Mesenchymal stem cell (in vitro differentiated cells and primary cell): ENCODE results near the gene LTO1.
A peak's percentile ranks its signal among the peaks of the same experiment; 100 is the strongest.

Source experiments
- DNase-seq: peaks from one replicate; pipeline ENCODE4 v3.0.0-alpha.2; 2013
- H2AFZ ChIP-seq: one replicate; pipeline ENCODE4 v1.6.1; 2013; ENCODE audit warnings: low read depth, mild to moderate bottlenecking, control low read depth, inconsistent platforms, low read length, moderate library complexity
- H2AK5ac ChIP-seq: 2 replicates; pipeline ENCODE4 v1.6.1; 2013; ENCODE audit warnings: low read length, moderate library complexity, mild to moderate bottlenecking, inconsistent platforms; ENCODE audit not compliant: severe bottlenecking
- H2BK120ac ChIP-seq: one replicate; pipeline ENCODE4 v1.6.1; 2013; ENCODE audit warnings: low read depth, mild to moderate bottlenecking, inconsistent platforms, low read length, moderate library complexity
- H2BK12ac ChIP-seq, 2 experiments: one replicate each; pipeline ENCODE4 v1.6.1; 2013; ENCODE audit warnings: inconsistent platforms in 2 of 2, low read length in 2 of 2, mild to moderate bottlenecking in 2 of 2, moderate library complexity in 2 of 2, control low read depth in 1 of 2
- H2BK15ac ChIP-seq: one replicate; pipeline ENCODE4 v1.6.1; 2013; ENCODE audit warnings: mild to moderate bottlenecking, low read depth, inconsistent platforms; ENCODE audit not compliant: poor library complexity, severe bottlenecking
- H2BK5ac ChIP-seq: 2 replicates; pipeline ENCODE4 v1.6.1; 2013; ENCODE audit warnings: low read depth, mild to moderate bottlenecking, low read length, control low read depth, inconsistent platforms; ENCODE audit not compliant: poor library complexity, severe bottlenecking
- H3K14ac ChIP-seq, 2 experiments: one replicate each; pipeline ENCODE4 v1.6.1; 2013; ENCODE audit warnings: inconsistent platforms in 2 of 2, low read length in 2 of 2, control low read depth in 1 of 2, mild to moderate bottlenecking in 1 of 2, moderate library complexity in 1 of 2
- H3K18ac ChIP-seq, 2 experiments: one replicate each; pipeline ENCODE4 v1.6.1; 2013; ENCODE audit warnings: inconsistent platforms in 2 of 2, low read length in 2 of 2, control low read depth in 1 of 2, low read depth in 1 of 2, mild to moderate bottlenecking in 1 of 2
- H3K23ac ChIP-seq, 2 experiments: one replicate each; pipeline ENCODE4 v1.6.1; 2013; ENCODE audit warnings: inconsistent platforms in 2 of 2, low read length in 2 of 2, mild to moderate bottlenecking in 2 of 2, moderate library complexity in 2 of 2, control low read depth in 1 of 2
- H3K27ac ChIP-seq: 2 replicates; pipeline ENCODE4 v1.5.1; 2013; ENCODE audit warnings: mild to moderate bottlenecking, moderate library complexity, low read length, control low read depth, inconsistent platforms; ENCODE audit not compliant: poor library complexity, severe bottlenecking
- H3K27me3 ChIP-seq, 2 experiments: 2 replicates each; pipeline versions ENCODE4 v1.6.1 to v1.7.0; 2013; ENCODE audit warnings: low read length in 2 of 2, mild to moderate bottlenecking in 2 of 2, moderate library complexity in 2 of 2, control low read depth in 1 of 2, inconsistent platforms in 1 of 2; ENCODE audit not compliant: control insufficient read depth in 1 of 2, insufficient read depth in 1 of 2
- H3K36me3 ChIP-seq, 2 experiments: 2 replicates each; pipeline versions ENCODE4 v1.6.1 to v1.7.0; 2013; ENCODE audit warnings: low read length in 2 of 2, control low read depth in 1 of 2, inconsistent platforms in 1 of 2, low read depth in 1 of 2, mild to moderate bottlenecking in 1 of 2; ENCODE audit not compliant: insufficient read depth in 2 of 2, control insufficient read depth in 1 of 2
- H3K4ac ChIP-seq, 2 experiments: one replicate each; pipeline ENCODE4 v1.6.1; 2013; ENCODE audit warnings: inconsistent platforms in 2 of 2, low read length in 2 of 2, mild to moderate bottlenecking in 2 of 2, moderate library complexity in 2 of 2, control low read depth in 1 of 2, low read depth in 1 of 2
- H3K4me1 ChIP-seq: 2 replicates; pipeline ENCODE4 v1.6.1; 2013; ENCODE audit warnings: low read depth, low read length, control low read depth; ENCODE audit not compliant: control insufficient read depth, insufficient read depth
- H3K4me2 ChIP-seq: 2 replicates; pipeline ENCODE4 v1.6.1; 2013; ENCODE audit warnings: low read length, mild to moderate bottlenecking, inconsistent platforms; ENCODE audit not compliant: poor library complexity, severe bottlenecking
- H3K4me3 ChIP-seq, 2 experiments: 2 replicates each; pipeline versions ENCODE4 v1.5.1 to v1.7.0; 2013; ENCODE audit warnings: low read length in 2 of 2, mild to moderate bottlenecking in 2 of 2, control low read depth in 1 of 2, low read depth in 1 of 2; ENCODE audit not compliant: insufficient read depth in 1 of 2
- H3K79me1 ChIP-seq: replicated peaks from 2 replicates; pipeline ENCODE4 v1.6.1; 2013; ENCODE audit warnings: mild to moderate bottlenecking, control low read depth, low read length, inconsistent platforms; ENCODE audit not compliant: poor library complexity, severe bottlenecking
- H3K9ac ChIP-seq: 2 replicates; pipeline ENCODE4 v1.7.0; 2013; ENCODE audit warnings: mild to moderate bottlenecking, low read length, moderate library complexity
- H3K9me3 ChIP-seq: 2 replicates; pipeline ENCODE4 v1.7.0; 2013; ENCODE audit warnings: mild to moderate bottlenecking, low read length; ENCODE audit not compliant: control insufficient read depth
- H4K8ac ChIP-seq: one replicate; pipeline ENCODE4 v1.6.1; 2013; ENCODE audit warnings: inconsistent platforms, mild to moderate bottlenecking, low read length, moderate library complexity
- H4K91ac ChIP-seq: one replicate; pipeline ENCODE4 v1.6.1; 2013; ENCODE audit warnings: mild to moderate bottlenecking, low read length, inconsistent platforms
- WGBS: methylation state at CpG from one replicate; pipeline ENCODE4 v1.1.7; 2013; ENCODE audit warnings: mixed read lengths; 5-methylcytosine and 5-hydroxymethylcytosine counted together

The LTO1 gene

GRCh38 chr11:69700278-69701140 is 25.4 kb upstream of the LTO1 start:
- H2BK120ac ChIP-seq = no peak overlapping the region
- H3K18ac ChIP-seq = peak overlapping the region in 1 of 2 experiments; percentile 82
- no peak overlapping the region for H2AFZ ChIP-seq
- H3K4me2 ChIP-seq = peak overlapping the region; percentile 45
- WGBS = 13% methylated on average over 18 of the region's 20 CpGs
- H3K14ac ChIP-seq = peak overlapping the region in 1 of 2 experiments; percentile 71
- H3K4me1 ChIP-seq = peaks cover 36% of the 10 kb centered on the region
- H2AK5ac ChIP-seq = no peak overlapping the region
- H4K91ac ChIP-seq = peak overlapping the region; percentile 49
- peak; percentile 78 for DNase-seq
- peak overlapping the region in 1 of 2 experiments; percentile 69 for H3K4ac ChIP-seq
- no peak overlapping the region for H3K27ac ChIP-seq
- H3K79me1 ChIP-seq = no peaks in the 10 kb centered on the region
- no peak overlapping the region for H3K4me3 ChIP-seq
- H3K23ac ChIP-seq = no peak overlapping the region
- H3K9ac ChIP-seq = no peak overlapping the region
- H2BK5ac ChIP-seq = peak overlapping the region; percentile 12
- H3K27me3 ChIP-seq = peaks cover 64 to 76% of the 10 kb centered on the region in 2 experiments
- no peaks in the 10 kb centered on the region for H3K36me3 ChIP-seq
- H4K8ac ChIP-seq = peak overlapping the region; percentile 55
- no peaks in the 10 kb centered on the region for H3K9me3 ChIP-seq
- H2BK15ac ChIP-seq = peak overlapping the region; percentile 75
- peak overlapping the region; percentile 40 to 83 for H2BK12ac ChIP-seq

DNA sequence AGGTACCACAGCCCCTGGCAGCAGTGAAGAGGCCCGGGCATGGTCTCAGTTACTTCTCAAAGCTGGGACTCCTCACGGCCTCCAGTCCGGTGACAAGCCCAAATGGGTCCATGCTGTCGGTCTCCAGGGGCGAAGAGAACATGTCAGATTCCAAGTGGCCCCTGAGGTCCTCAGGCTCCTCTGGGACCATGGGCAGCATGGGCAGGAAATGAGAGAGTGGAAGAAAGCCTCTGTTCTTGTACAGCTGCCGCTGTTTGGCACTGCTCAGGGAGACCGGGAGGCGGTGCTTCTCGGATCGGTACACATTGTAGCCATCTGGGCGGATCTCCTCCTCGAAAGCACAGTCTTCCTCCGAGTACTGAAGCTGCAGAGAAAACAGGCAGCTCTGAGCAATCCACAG is 24.1 kb upstream of the LTO1 start:
- H3K9ac ChIP-seq = no peak overlapping the region
- H3K4ac ChIP-seq = peak overlapping the region in 1 of 2 experiments; percentile 46
- H3K18ac ChIP-seq = no peak overlapping the region
- H2BK15ac ChIP-seq = no peak overlapping the region
- no peaks in the 10 kb centered on the region for H3K9me3 ChIP-seq
- peaks cover 64 to 76% of the 10 kb centered on the region in 2 experiments for H3K27me3 ChIP-seq
- H2BK5ac ChIP-seq = no peak overlapping the region
- no peak overlapping the region for H3K4me3 ChIP-seq
- no peak overlapping the region for H4K91ac ChIP-seq
- WGBS = 86% methylated on average over 13 of the region's 13 CpGs
- no peak overlapping the region for H2BK120ac ChIP-seq
- H3K79me1 ChIP-seq = no peaks in the 10 kb centered on the region
- no peak overlapping the region for H2AFZ ChIP-seq
- H3K14ac ChIP-seq = no peak overlapping the region
- H2BK12ac ChIP-seq = peak overlapping the region in 1 of 2 experiments; percentile 7
- H3K4me2 ChIP-seq = no peak overlapping the region
- no peak overlapping the region for H4K8ac ChIP-seq
- peaks cover 28% of the 10 kb centered on the region for H3K4me1 ChIP-seq
- H3K27ac ChIP-seq = no peak overlapping the region
- H3K36me3 ChIP-seq = no peaks in the 10 kb centered on the region
- no peak overlapping the region for H3K23ac ChIP-seq
- no peak for DNase-seq
- H2AK5ac ChIP-seq = no peak overlapping the region

- Histone ChIP-seq H3K27ac (no peak overlapping the region), H4K8ac (no peak overlapping the region), H3K23ac (no peak overlapping the region), H3K14ac (no peak overlapping the region), H2BK12ac (no peak overlapping the region), H2AK5ac (no peak overlapping the region), H2BK15ac (no peak overlapping the region), H3K4ac (no peak overlapping the region), H2AFZ (no peak overlapping the region), H3K9me3 (no peaks in the 10 kb centered on the region), H3K27me3 (peaks cover 67 to 78% of the 10 kb centered on the region in 2 experiments), H3K4me1 (peaks cover 23% of the 10 kb centered on the region), H3K4me2 (no peak overlapping the region), H3K79me1 (no peaks in the 10 kb centered on the region), H2BK5ac (no peak overlapping the region), H4K91ac (no peak overlapping the region), H3K9ac (no peak overlapping the region), H3K4me3 (no peak overlapping the region), H3K18ac (no peak overlapping the region), H2BK120ac (no peak overlapping the region), H3K36me3 (no peaks in the 10 kb centered on the region)
- WGBS = 78% methylated on average over 2 of the region's 2 CpGs
- DNase-seq = no peak
These were observed 23.2 kb upstream of the LTO1 start for GRCh38 chr11:69698362-69698761.

DNA sequence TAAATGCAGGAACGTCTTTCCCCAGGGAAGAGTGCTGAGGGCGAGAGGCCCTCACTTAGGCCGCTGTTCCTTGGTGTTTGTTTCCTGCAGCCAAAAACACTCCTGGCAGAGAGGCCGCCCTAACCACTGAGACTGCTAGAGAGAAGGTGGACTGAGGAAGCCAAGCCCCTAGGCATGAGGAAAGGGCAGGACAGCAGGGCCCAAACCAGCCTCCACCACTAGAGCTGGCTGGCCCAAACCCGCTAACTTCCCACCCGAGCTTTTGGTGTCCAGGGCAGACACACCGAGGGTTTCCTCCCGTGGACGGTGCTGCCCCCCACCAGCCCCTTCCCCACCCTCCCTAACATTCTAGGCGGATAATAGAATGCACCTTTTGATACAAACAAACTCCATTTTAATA is 22.7 kb upstream of the LTO1 start:
- Histone ChIP-seq H2BK120ac (no peak overlapping the region), H2AFZ (no peak overlapping the region), H3K27ac (no peak overlapping the region), H3K14ac (no peak overlapping the region), H3K4me3 (no peak overlapping the region), H4K91ac (no peak overlapping the region), H3K4ac (no peak overlapping the region), H3K18ac (no peak overlapping the region), H3K27me3 (peaks cover 62 to 76% of the 10 kb centered on the region in 2 experiments), H3K9ac (no peak overlapping the region), H3K79me1 (no peaks in the 10 kb centered on the region), H2BK5ac (no peak overlapping the region), H3K4me1 (peaks cover 18% of the 10 kb centered on the region), H2BK12ac (no peak overlapping the region), H4K8ac (no peak overlapping the region), H3K9me3 (no peaks in the 10 kb centered on the region), H2BK15ac (no peak overlapping the region), H3K23ac (no peak overlapping the region), H3K36me3 (no peaks in the 10 kb centered on the region), H3K4me2 (no peak overlapping the region), H2AK5ac (no peak overlapping the region)
- no peak for DNase-seq
- 86% methylated on average over 9 of the region's 10 CpGs for WGBS
